Cardiac fibroblast (primary cell): Measurements from ENCODE around the gene DBNL.

Experiments
- DNase-seq, 2 donors: peaks; one replicate each; pipeline versions ENCODE4 v3.0.0 to v3.0.0-alpha.2; 2010; ENCODE audit warnings: low read depth in 2 of 2
- H3K4me3 ChIP-seq, 2 donors: replicated peaks in 1 of 2; 1 replicate in 1 of 2; 2 replicates in 1 of 2; pipeline ENCODE4 v1.5.1; 2011; ENCODE audit warnings: low read depth in 2 of 2, low read length in 2 of 2, mild to moderate bottlenecking in 2 of 2, moderate library complexity in 1 of 2
- CTCF ChIP-seq: IDR thresholded peaks from one replicate; pipeline ENCODE4 v1.5.1; 2011; ENCODE audit warnings: low read depth, mild to moderate bottlenecking, low read length, inconsistent platforms

DBNL gene

DNA sequence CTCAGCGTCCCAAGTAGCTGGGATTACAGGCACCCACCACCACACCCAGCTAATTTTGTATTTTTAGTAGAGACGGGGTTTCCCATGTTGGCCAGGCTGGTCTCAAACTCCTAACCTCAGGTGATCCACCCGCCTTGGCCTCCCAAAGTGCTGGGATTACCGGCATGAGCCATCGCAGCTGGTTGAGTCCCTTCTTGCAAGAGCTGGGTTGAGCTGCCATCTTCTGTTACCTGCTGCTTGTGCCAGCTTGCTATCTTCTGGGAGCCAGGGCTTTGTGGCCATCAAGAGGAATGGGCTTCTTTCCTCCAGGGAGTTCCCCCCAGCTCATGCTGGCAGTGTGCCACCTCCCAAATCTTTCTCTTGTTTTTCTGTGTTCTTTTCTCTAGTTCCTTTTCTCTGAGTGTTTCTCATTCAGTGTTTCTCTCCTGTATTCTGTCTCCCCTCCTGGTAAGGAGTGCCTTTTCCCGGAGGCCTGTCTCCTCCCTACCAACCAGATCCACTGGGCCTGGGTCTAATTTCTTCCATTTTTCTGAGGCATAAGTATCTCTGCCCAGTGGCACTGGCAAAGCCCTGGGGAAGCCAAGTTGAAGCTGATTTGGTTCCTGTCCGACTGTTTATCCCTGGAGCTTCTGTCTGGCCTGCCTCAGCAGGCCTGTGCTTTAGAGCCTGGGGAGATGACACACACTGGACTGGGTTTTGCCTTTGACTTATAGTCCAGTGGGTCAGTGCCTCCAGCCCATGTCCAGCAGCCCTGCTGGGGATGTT is 3.7 kb downstream of the DBNL start:
- no peak for DNase-seq
- H3K4me3 ChIP-seq: no peak overlapping the region
- no peak for TF ChIP-seq CTCF

- H3K4me3 ChIP-seq: no peak overlapping the region
- no peak for DNase-seq
- no peak for TF ChIP-seq CTCF
Measured at GRCh38 chr7:44050121-44050914, 5.8 kb downstream of the DBNL start.

DNA sequence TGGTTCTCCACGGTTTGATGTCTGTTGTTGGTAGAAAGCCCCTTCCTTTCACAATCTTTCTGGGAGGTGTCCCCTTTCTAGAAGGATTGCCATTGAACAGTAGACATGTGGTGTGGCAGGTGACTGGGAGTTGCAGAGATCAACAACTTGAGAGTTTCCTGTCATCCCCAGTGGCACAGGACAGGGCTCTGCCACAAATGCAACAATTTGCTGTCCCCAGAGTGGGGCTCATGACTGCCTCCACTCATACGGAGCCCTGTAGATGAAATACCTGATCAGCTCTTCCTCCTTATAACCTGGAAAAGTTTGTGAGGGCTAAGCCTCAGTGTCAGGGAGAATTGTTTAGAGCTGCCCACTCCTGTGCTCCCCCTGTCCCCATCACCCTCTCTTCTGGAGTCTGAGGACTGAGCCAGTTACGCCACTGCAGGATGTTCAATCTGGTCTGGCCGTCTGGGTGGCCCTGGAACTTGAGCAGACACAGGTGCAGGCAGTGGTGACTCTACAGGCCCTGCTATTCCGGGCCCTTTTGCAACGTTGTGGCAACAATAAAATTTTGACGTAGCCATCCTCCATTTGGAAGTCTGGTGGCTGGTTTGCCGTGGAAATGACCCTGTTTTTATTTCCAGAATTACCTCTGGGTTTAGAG is 6.5 kb downstream of the DBNL start:
- H3K4me3 ChIP-seq: no peak overlapping the region
- no peak for DNase-seq
- TF ChIP-seq CTCF: no peak

DNA sequence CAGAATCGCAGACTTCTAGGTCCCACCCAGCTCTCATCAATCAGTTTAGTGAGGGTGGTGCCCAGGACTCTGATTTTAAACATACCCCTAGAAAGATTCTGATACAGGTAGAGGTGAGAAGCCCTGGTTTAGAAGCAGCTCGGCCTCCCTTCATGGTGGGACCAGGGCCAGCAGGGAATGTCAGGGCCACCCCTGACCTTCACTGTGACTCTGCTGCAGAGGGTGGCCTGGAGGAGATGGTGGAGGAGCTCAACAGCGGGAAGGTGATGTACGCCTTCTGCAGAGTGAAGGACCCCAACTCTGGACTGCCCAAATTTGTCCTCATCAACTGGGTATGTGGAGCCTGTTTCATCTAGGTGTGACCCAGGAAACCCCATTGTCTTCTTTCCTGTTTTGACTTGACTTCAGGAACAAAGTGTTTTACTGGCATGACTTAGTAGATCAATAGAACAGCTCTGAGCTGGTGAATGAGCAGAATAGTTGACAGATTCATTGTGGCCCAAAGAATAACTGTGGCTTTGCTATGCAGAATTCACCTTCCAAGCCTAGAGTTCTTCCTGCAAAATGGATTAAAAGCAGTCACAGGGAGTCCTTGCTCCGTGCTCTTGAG is 7.2 kb downstream of the DBNL start:
- no peak for DNase-seq
- no peak overlapping the region for H3K4me3 ChIP-seq
- TF ChIP-seq CTCF: no peak

GRCh38 chr7:44052771-44053365 is 8.4 kb downstream of the DBNL start:
- peak; percentile 5 for TF ChIP-seq CTCF
- no peak for DNase-seq
- no peak overlapping the region for H3K4me3 ChIP-seq

DNA sequence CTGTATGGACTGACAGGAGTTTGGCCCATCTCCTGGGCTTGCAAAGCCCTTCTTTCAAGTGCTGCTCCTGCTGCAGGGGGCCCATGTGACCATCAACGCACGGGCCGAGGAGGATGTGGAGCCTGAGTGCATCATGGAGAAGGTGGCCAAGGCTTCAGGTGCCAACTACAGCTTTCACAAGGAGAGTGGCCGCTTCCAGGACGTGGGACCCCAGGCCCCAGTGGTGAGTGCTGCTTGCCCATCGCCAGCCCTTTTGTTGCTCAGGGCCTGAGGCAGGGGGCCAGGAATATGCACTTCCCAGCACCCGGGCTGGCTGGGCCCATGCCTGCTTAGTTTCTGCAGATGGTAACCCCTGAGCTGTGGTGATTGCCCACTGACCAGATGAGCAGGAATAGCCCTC is 12.2 kb downstream of the DBNL start:
- no peak for TF ChIP-seq CTCF

More for the DNA sequence above, 12.2 kb downstream of the DBNL start:
- no peak for DNase-seq
- H3K4me3 ChIP-seq: no peak overlapping the region
